ENCODE measurements around the gene LRRC8A. TPM values are rescaled to one million over a fixed set of nuclear protein-coding genes. Genes with fewer than 3 reads are reported as not detected.

Gene LRRC8A
- total and polyA plus RNA-seq, 2 of the 8 experiments (the other 6 are each of a cell fraction or from before 2014, with no cell fraction given): 103 to 111 TPM

DNA sequence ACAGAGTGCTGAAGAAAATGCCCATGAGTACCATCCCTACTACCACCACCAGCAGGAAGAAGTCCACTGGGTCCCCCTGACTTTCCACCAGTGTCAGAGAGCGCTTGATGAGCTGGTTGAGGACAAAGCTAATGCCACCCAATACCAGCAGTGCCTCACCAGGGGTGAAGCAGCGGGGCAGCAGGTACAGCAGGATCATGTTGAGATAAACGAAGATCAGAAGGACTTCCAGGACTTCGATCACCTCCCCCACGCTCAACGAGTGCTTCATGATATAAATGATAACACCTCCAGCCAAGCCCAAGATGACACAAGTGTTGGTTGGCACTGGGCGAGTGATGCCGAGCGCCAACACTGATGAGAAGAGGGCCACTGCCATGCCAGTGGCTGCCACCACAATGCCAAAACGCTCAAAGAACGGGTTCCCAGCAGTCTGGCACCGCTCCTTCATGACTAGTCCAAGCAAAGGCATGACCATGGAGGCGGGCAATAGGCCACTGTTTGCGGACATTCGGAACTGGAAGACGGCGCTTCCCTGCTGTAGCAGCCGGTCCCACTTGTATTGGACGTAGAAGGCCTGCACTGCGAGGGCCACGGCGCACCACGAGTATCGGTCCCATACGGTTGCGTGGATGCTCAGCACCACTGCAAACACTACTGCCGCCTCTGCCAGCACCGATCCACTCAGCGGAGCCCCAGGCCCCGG lies 64.8 kb downstream of the LRRC8A start:
- Histone ChIP-seq H3K27ac (ENCODE audit: low read depth, low read length) (peak overlapping the region; percentile 72), H3K79me2 (ENCODE audit: control insufficient read depth in 1 of 2, insufficient read depth in 2 of 2, low read length in 2 of 2) (peaks cover 0 to 17% of the 10 kb centered on the region in 2 experiments; a peak in 1 of 4 replicates), H2BK120ac (replicated peaks; ENCODE audit: low read depth, low read length) (no peak overlapping the region), H3K9me3 (ENCODE audit: insufficient read depth in 2 of 2, low read depth in 1 of 2, low read length in 1 of 2) (no peaks in the 10 kb centered on the region), H3K56ac (replicated peaks; ENCODE audit: insufficient read length, low read depth, low read length) (peak overlapping the region; percentile 95), H3K14ac (ENCODE audit: insufficient read length) (no peak overlapping the region), H4K8ac (ENCODE audit: extremely low read depth, insufficient read depth, low read length) (peak overlapping the region; percentile 96), H3K18ac (ENCODE audit: extremely low read depth, low read length) (0 out of 2 replicates have a peak overlapping the region, but pooled peaks have one; percentile 90), H3K36me3 (ENCODE audit: control insufficient read depth in 2 of 4, insufficient read depth in 4 of 4, low read length in 3 of 4) (peaks cover 0 to 24% (median 8%) of the 10 kb centered on the region in 4 experiments; a peak in 5 of 8 replicates), H3K27me3 (replicated peaks in 1 of 4; ENCODE audit: control insufficient read depth in 3 of 4, extremely low read depth in 1 of 4, insufficient read depth in 3 of 4, low read length in 3 of 4) (no peaks in the 10 kb centered on the region), H2BK20ac (ENCODE audit: low read length) (no peak overlapping the region), H2AK5ac (ENCODE audit: low read depth, low read length) (peak overlapping the region; percentile 86; the same call in 1 of the 2 replicates), H2BK15ac (ENCODE audit: low read length) (no peak overlapping the region), H3K4me1 (replicated peaks in 1 of 4; ENCODE audit: control insufficient read depth in 3 of 4, insufficient read depth in 4 of 4, low read length in 3 of 4) (peaks cover 0 to 9% (median 6%) of the 10 kb centered on the region in 4 experiments; a peak in 3 of 7 replicates), H4K20me1 (replicated peaks in 1 of 2; ENCODE audit: control insufficient read depth in 1 of 2, insufficient read depth in 2 of 2, low read length in 2 of 2) (peaks cover 0 to 1% of the 10 kb centered on the region in 2 experiments), H3K9ac (replicated peaks in 1 of 4; ENCODE audit: extremely low read depth in 1 of 4, low read depth in 3 of 4, low read length in 3 of 4) (peak overlapping the region; percentile 78 to 93 (median 86)), H3K4me2 (ENCODE audit: insufficient read depth in 1 of 2, low read depth in 2 of 2, low read length in 2 of 2) (peak overlapping the region; percentile 87 to 92), H3K4me3 (ENCODE audit: extremely low read depth in 1 of 4, insufficient read depth in 2 of 4, low read depth in 3 of 4, low read length in 4 of 4) (peak overlapping the region; percentile 74 to 96 (median 92)), H3K4ac (replicated peaks; ENCODE audit: insufficient read length, low read depth, low read length) (peak overlapping the region; percentile 69), H2BK12ac (ENCODE audit: low read depth, low read length) (0 out of 2 replicates have a peak overlapping the region, but pooled peaks have one; percentile 14), H2AFZ (ENCODE audit: low read length) (peak overlapping the region; percentile 36; the same call in 1 of the 2 replicates), H3K23ac (ENCODE audit: insufficient read length) (no peak overlapping the region), H4K91ac (replicated peaks; ENCODE audit: insufficient read length, low read length) (peak overlapping the region; percentile 74), H3K79me1 (ENCODE audit: low read depth, low read length) (peaks cover 10% of the 10 kb centered on the region), H2BK5ac (ENCODE audit: low read depth, low read length) (peak overlapping the region; percentile 83), H4K5ac (ENCODE audit: insufficient read length, low read depth, low read length) (peak overlapping the region; percentile 91), H3K23me2 (ENCODE audit: low read depth, low read length) (peaks cover 13% of the 10 kb centered on the region)
- ChIA-PET POLR2A (ENCODE audit: partially characterized antibody) (interaction anchor here (0.7 to 2.1 kb wide), 3 partner anchors 10 to 127 kb away, joined by 3 to 6 read pairs (median 3); no protein-coding TSS in a partner anchor), CTCF (ENCODE audit: partially characterized antibody) (interaction anchor here (0.6 kb wide), 1 partner anchor 48 kb away, joined by 3 read pairs; no protein-coding TSS in a partner anchor)
- no peak for FAIRE-seq
- DNase-seq (ENCODE audit: low read depth in 1 of 2, low spot score in 2 of 2): no peak
- WGBS, 2 experiments (ENCODE audit: extremely low coverage in 1 of 2, insufficient coverage in 1 of 2, insufficient read length in 1 of 2, insufficient replicate concordance in 2 of 2, low coverage in 1 of 2, low lambda C conversion rate in 2 of 2, missing lambda C conversion rate in 1 of 2): 38% methylated on average over 30 of the region's 30 CpGs; no CpG with 5 or more reads in 1 of the 2 experiments
- no peak for TF ChIP-seq SAP30 (IDR thresholded peaks at IDR 0.05; ENCODE audit: insufficient read depth, insufficient replicate concordance, low read length)
- no peak for TF ChIP-seq EZH2 (IDR thresholded peaks at IDR 0.05; ENCODE audit: low read depth, low read length, severe bottlenecking)
- no peak for TF ChIP-seq SRF (IDR thresholded peaks at IDR 0.05; ENCODE audit: low read depth, low read length)
- TF ChIP-seq TEAD4 (IDR thresholded peaks at IDR 0.05; ENCODE audit: low read depth, low read length): no peak
- no peak for TF ChIP-seq TAF1 (IDR thresholded peaks at IDR 0.05; ENCODE audit: low read depth, low read length)
- no peak for TF ChIP-seq JUN (IDR thresholded peaks at IDR 0.05; ENCODE audit: low read depth, low read length)
- no peak for TF ChIP-seq PHF8 (conservative IDR thresholded peaks at IDR 0.05; ENCODE audit: low read depth, low read length)
- TF ChIP-seq RNF2 (IDR thresholded peaks at IDR 0.05; ENCODE audit: borderline replicate concordance, low read depth, low read length, missing control alignments, poor library complexity, severe bottlenecking): no peak
- no peak for TF ChIP-seq CHD2 (IDR thresholded peaks at IDR 0.05; ENCODE audit: low read length)
- TF ChIP-seq TBP (IDR thresholded peaks at IDR 0.05; ENCODE audit: low read depth, low read length): no peak
- TF ChIP-seq SIX5 (IDR thresholded peaks at IDR 0.05; ENCODE audit: low read depth, low read length): no peak
